GM19328 (cell line): ENCODE data around the gene BAIAP2L1.
"Not testable (repeated sequence)": the region's sequence is repeated elsewhere in the genome, so short reads cannot be mapped to it uniquely, and the experiment has no call there.

Source experiments
- ATAC-seq: cut with Tn5 transposase; IDR thresholded peaks from one replicate; pipeline ENCODE4 v1.9.1; 2021; ENCODE audit warnings: mild to moderate bottlenecking, moderate library complexity; ENCODE audit not compliant: unreplicated experiment

BAIAP2L1 gene

DNA sequence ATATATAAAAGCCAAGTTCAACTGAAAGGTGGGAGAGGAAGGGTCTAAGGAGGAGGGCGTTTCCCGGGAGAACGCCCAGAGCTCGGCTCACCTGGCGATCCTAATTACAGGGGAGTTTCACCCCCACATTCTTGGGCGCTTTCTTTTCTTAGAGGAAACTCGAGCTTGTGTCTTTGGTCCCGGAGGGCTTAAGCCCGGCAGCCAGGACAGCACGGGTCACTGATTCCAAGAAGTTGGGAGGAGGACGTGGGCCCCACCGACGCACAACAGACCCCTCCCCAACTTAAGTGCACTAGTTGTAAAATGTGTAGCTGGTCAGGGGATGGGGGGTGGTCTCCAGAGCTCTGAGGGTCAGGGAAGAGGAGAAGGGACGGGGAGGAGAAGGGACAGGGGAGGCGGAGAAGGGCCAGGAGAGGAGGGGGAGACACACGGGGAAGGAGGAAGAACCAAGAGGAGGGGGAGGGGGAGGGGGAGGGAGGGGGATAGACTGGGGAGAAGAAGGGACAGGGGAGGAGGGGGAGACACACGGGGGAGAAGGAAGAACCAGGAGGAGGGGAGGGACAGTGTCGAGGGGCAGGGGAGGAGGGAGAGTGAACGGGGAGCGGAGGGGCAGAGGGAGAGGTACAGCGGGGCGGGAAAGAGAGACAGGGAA, 874 bp downstream of the BAIAP2L1 start:
- no peak for ATAC-seq

DNA sequence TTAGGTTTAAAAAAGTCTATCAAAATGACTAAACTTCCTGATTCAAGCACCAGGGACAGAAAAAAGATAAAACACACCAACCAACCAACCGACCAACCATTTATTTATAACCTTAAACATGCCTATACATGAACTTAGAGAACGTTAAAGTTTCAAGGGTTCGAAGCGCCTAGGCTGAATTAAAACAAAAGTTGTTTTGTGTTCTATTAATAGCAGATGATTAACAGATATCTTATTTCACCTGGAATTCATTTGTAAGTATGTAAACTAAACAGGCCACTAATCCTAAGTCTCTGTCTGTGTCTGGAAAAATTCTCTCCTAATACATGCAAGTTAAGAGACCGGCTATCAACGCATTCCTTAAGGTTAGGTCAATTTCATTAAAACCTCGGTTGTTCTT, 1.4 kb downstream of the BAIAP2L1 start:
- no peak for ATAC-seq

DNA sequence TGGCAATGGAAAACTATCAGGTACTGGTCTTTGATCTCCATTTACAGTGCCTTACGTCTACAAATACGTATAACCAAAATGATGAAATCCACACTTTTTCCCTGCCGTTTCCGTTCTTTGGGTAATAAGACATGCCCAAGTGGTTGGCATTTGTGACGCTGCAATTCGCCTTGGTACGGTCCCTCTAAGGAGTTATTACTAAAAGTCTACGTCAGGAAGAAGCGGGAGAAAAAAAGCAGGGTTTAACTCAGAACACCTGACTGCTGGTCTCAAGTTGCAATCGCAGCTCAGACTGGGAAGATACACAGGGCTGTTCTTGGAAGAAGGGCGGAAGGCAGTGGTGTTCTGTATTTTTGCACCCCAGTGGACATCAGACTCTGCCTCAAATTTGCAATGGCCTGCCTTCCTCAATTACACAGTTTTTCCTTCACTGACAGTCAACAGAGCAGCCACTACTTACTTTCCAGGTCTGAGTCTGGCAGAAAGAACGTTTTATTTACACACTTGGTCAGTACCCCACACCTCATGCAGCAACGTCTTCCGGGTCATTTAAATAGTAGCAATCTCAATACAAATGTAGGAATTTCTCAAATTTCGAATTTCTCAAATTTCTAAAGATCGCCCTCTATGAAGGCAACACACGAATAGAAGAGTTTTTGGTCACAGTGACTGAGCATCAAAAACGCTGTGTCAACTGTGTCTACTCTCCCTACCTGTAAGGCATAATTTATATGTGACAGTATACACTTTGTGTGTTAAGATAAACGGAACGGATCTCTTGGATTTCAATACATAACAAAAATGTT, 2.1 kb downstream of the BAIAP2L1 start:
- ATAC-seq: no peak

DNA sequence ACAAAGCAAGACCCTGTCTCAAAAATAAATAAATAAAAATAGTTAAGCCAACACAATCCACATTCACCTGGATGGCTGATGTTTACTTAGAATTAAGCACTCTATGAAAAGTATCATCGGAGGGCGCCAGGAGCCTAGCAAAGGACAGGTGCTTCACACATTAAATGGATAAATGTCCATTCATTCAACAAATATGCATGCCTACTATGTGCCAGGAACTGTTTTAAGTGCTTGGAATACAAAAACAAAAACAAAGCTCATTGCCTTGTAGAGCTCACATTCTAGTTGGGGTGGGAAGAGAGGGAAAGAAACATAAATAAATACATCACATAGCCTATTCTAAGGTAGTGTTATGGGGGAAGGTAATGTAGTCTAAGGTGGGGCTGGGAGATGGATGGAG, 4.1 kb downstream of the BAIAP2L1 start:
- ATAC-seq: no peak

DNA sequence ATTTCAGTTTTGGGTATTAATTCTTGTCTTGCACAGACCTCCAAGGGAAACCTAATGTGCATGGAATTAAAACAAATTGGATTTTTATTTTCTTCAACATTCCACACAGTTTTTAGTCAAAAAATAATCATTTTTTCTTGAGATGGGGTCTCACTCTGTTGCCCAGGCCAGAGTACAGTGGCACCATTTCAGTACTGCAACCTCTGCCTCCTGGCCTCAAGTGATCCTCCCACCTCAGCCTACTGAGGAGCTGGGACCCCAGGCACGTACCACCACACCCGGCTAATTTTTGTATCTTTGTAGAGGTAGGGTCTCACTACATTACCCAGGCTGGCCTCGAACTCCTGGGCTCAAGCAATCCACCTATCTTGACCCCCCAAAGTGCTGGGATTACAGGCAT, 4.9 kb downstream of the BAIAP2L1 start:
- ATAC-seq: no peak

DNA sequence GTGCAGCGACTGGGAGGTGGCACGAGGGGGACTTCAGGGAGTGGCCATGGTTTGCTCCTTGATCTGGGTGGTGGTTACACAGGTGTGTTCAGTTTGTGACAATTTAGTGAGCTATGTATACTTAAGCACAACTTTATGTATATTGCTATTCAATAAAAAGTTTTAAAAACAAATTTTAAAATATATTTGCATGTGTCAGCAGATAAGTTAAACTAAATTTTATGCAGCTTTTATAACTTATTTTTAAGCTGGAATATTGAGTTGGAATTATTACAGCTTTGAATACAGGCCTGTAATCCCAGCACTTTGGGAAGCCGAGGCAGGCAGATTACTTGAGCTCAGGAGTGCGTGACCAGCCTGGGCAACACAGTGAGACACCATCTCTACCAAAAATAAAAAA, 5.4 kb downstream of the BAIAP2L1 start:
- ATAC-seq: no peak

DNA sequence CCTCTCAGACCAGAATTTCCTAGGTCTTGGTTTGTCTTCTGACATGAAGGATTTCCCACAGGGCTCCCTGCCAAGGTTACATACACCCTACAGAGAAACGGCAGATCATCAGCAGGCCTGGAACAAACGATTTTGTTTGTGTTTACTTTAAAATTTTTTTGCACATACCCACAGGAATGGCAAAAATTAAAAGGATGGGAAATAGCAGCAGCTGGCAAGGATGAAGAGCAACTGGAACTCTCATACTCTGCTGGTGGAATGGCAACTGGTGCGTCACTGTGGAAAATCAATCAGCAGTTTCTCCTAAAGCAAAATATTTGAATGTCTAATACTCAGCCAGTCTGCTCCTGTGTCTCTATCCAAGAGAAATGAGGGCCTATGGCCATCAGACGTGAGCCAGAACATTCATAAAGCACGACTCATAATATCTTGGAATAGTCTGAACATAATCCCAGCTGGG, 6.5 kb downstream of the BAIAP2L1 start:
- ATAC-seq: no peak

DNA sequence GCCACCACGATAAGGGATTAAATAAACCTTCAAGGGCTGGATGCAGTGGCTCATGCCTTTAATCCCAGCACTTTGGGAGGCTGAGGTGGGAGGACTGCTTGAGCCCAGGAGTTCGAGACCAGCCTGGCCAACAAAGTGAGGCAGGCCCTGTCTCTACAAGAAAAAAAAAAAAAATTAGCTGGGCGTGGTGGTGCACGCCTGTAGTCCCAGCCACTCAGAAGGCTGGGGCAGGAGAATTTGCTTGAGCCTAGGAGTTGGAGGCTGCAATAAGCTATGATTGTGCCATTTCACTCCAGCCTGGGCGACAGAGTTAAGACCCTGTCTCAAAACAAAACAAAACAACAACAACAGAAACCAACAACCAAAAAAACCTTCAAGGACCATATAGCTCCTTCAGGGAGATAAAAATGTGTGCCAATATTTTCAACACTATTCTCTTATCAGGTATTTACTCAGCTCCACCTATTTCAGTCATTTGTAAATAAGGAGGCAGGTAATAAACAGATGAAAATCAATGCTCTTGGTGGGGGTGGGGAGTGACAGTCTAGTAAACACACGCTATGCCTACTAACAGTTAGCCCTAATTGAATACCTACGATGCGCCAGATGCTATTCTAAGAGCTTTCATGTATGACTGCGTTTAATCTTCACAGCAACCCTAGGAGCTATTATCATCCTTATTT, 13.2 kb downstream of the BAIAP2L1 start:
- ATAC-seq: no peak

DNA sequence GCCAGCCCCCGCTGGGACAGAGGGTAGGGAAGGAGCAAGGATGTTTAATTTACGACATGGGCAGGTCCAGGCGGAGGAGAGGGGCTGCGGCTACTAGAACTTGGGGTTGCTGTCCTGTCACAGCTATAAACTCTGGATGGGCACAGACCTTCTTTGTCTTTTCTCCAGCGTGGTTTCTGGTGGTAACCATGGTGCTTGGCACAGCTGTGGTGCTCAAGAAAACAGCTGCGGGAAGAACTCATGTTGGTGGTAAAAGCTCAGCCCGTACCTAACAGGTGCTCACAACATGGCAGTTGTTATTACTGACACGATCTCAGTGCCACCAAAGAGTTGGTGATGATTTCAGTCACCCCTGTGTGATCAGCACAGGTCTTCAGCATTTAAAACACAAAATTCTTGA, 13.8 kb downstream of the BAIAP2L1 start:
- no peak for ATAC-seq

DNA sequence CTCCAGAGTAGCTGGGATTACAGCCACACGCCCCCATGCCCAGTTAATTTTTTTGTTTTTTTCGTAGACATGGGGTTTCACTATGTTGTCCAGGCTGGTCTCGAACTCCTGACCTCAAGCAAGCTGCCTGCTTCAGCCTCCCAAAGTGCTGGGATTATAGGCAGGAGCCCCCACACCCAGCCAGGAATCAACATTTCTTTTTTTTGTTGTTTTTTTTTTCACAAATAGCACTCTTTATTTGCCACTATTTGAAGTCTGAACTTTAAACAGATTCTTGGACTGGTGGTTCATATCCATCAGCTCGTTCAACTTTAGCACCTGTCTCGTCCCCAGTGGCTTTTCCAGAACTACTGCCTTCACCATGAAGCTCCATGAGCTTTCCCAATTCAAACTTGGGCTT, 15.4 kb downstream of the BAIAP2L1 start:
- ATAC-seq: not testable (repeated sequence)

DNA sequence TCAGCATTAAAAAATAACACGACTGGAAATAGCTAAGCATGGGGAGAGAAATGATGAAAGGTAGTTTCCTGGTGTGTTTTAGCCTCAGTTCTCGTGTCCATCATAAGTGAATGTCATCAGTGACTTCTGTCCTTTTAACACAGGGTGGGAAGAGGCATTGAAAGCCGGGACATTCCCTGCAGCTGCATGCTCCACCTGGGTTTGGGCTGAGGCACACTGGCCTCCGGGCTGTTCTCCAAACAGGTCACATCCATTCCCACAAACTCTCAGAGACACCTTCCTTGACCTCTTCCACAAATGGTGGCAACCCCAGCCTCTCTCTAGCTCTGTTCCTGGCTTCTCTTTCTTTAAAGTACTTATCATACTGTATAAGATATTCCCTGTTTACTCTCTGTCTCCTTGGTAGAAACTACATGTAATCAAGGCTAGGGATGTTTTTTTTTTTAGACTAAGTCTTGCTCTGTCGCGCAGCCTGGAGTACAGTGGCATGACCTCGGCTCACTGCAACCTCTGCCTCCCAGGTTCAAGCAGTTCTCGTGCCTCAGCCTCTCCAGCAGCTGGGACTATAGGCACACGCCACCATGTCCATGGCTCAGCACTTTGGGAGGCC, 22.6 kb downstream of the BAIAP2L1 start:
- ATAC-seq: no peak

DNA sequence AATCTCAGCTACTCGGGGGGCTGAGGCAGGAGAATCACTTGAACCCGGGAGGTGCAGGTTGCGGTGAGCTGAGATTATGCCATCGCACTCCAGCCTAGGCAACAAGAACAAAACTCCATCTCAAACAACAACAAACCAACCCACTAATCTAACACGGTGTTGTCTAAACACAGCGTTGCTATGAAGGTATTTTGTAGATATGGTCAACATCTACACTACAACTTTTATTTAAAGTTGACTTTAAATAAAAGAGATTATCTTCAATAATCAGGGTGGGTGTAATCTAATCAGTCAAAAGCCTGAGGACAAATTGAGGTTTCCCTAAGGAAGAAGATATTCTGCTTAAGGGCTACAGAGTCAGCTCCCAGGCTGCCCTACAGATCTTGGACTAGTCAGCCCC, 24.2 kb downstream of the BAIAP2L1 start:
- no peak for ATAC-seq

DNA sequence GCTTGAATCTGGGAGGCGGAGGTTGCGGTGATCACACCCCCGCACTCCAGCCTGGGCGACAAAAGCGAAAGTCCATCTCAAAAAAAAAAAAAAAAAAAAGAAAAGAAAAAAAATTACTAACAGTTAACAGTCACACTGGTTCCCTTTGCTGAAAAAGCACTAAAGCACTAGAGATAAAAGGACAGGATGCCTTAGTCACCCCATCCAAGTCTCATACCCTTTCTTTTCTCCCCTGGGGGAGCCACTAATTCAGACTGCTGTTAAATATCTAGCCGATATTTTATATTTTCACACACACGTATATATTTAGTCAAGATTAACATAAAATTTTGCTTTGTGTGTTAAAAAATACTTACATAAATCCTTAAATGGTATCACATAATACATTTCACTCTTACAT, 25.2 kb downstream of the BAIAP2L1 start:
- ATAC-seq: no peak

DNA sequence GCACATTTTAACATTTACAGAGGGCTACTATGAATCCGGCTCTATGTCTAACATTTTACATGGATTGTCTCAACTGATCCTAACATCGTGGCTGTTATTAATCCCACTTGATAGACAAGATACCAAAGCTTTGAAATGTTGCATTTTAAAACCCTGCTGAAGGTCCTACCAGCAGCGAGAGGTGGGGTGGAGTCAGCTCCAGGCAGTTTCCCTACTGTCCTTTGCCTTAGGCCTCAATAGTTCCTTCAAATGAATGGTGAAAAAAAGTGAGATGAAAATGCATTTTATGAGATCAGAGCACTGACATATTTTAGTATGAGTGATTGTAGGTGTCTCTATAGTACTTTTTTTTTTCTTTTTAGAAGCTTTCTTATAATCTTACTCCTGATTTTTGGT, 26.6 kb downstream of the BAIAP2L1 start:
- ATAC-seq: no peak

DNA sequence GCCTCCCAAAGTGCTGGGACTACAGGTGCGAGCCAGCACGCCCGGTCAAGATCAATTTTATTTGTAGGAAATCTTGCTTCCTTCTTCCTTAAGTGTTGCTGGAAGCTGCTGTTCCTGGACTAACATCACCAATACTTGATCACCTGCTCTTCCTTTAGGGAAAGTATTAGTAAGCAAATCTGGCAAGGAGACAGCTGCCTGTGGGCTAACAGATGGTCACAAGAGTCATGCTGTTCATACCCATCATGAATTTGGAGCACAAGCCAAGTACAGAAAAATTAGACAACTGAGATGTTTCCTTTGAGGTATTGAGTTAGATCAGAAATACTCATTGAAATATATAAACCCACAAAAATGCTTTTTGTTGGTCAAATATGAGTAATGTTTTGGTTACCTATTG, 27.9 kb downstream of the BAIAP2L1 start:
- no peak for ATAC-seq

DNA sequence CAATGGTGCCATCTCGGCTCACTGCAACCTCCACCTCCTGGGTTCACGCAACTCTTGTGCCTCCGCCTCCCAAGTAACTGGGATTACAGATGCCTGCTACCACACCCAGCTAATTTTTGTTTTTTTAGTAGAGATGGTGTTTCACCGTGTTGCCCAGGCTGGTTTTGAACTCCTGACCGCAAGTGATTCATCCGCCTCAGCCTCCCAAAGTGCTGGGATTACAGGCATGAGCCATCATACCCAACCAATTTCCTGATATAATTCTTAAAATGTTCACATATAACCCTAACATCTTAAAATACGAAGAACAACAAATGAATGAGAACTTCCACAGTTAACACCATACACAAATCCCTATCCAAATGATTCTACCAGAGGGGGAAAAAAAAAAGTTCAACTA, 31.2 kb downstream of the BAIAP2L1 start:
- no peak for ATAC-seq

DNA sequence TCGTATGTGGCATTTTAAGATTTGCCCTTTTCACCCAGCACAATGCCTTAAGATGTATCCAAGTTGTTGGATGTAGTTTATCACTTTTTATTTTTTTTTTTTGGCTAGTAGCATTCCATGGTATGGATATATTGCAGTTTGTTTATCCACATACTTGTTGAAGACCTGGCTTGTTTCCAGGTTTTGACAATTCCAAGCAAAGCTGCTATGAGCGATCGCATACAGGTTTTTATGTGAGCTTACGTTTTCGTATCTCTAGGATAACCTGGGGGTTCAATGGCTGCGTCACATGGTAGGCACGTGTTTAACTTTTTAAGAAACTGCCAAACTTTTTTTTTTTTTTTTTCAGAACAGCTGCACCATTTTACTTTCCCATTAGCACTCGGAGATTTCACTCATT, 32.2 kb downstream of the BAIAP2L1 start:
- ATAC-seq: no peak

DNA sequence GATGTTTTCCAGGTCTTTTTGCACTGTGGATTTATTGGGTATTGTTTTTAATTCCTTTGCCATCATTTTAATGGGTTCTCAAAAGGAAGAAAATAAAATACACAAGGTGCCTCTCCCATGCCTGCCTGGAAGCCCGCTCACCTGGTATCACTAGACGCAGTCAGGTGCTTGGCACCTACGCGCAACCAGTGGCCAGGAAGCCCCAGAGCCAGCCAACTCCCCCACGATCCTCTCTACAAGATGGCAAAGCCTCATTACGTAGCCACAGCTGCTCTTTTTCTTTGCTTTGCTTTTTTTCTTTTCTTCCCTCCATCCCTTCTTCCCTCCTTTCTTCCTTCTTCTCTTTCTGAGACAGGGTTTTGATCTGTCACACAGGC, 34.3 kb downstream of the BAIAP2L1 start:
- no peak for ATAC-seq

DNA sequence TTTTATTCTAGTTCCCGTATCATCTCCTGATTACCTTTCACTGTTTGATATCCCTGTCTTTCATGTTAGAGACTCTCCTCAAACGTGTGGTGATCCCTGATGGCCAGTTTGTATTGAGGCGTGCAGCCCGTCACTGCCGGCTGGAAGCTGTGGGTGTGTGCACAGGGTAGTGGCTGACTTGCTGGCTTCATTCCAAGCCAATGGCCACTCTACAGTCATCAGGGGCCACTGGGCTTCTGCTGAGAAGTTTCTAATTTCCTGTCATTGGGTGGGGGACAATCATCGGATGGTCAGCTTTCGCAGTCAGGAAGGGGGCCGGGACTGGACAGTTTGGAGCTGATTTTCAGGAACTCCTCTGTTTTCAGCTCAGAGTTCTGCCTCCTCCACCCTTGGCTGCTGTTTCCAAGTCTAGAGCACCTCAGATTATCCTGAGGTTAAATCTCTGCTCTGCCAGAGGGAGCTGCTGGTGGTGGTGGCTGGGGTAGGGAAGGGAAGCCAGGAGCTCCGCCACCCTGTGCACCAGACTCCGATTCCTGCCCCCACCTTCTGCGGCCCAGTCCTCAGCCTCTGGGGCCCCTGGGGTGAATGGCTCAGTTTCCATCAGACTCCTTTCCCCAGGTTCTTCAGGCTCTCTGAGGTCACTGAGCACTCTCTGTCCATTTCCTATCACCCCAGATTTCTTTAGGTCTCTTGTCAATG, 34.9 kb downstream of the BAIAP2L1 start:
- ATAC-seq: no peak

DNA sequence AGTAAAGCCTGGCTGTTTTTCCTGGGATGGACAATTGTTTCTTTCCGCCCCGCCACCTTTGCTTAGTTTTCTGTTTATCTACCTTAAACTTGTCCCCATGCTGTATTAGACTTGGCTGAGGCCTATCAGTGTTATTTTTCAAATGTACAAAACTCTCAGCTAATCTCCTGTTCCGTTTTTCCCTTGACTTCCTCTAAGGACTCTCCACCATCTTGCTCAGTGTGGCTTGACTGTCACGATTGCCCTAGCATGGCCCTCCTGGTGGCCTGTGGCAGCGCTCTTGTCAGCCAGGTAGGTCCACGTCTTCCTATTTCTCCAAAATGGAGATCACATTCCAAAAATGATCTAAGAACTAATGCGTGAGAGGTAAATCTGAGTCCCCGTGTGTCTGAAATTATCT, 36.7 kb downstream of the BAIAP2L1 start:
- no peak for ATAC-seq

DNA sequence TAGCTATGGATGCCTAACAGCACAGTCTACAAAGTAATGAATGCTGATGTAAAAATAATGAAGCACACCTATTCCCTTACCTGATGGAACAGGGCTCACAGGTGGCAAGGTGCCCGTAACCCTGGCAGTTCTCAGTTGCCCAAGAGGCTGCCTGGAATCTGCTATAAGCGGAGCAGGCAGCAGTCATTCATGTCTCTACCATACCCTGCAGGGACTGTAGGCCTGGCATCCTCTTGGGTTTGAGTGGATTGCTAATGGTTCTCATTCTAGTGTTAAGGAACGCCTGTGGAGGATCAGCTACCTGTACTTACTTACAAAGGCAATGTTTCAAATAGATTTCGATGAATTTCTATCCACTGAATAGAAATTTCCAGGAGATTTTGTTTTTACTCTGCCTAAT, 38.4 kb downstream of the BAIAP2L1 start:
- no peak for ATAC-seq
